ENCODE data around the gene NRXN3. TPM values are rescaled to one million over a fixed set of nuclear protein-coding genes. Genes with fewer than 3 reads are reported as not detected.

The NRXN3 gene
- polyA plus RNA-seq, 1 experiment, result 1.1 TPM

GRCh38 chr14:79418649-79419415, 1248.7 kb downstream of the NRXN3 start:
- Histone ChIP-seq H3K27ac (ENCODE audit: low read depth, low read length) (no peak overlapping the region), H3K4me3 (ENCODE audit: low read depth, low read length) (no peak overlapping the region), H3K9me3 (ENCODE audit: control insufficient read depth, insufficient read depth, low read length) (no peaks in the 10 kb centered on the region), H3K27me3 (ENCODE audit: control insufficient read depth, insufficient read depth, low read length) (no peaks in the 10 kb centered on the region)
- POLR2A ChIA-PET, result no interaction called here
- CTCF ChIA-PET, result no interaction called here
- no peak for TF ChIP-seq CTCF (IDR thresholded peaks at IDR 0.05; ENCODE audit: low read depth, low read length)
- DNase-seq (ENCODE audit: low read depth, low spot score), result no peak

GRCh38 chr14:79419571-79420327, 1249.6 kb downstream of the NRXN3 start:
- no peak for TF ChIP-seq CTCF (IDR thresholded peaks at IDR 0.05; ENCODE audit: low read depth, low read length)
- no peak for DNase-seq (ENCODE audit: low read depth, low spot score)
- ChIA-PET CTCF (no interaction called here), POLR2A (no interaction called here)
- Histone ChIP-seq H3K27me3 (ENCODE audit: control insufficient read depth, insufficient read depth, low read length) (no peaks in the 10 kb centered on the region), H3K9me3 (ENCODE audit: control insufficient read depth, insufficient read depth, low read length) (no peaks in the 10 kb centered on the region), H3K4me3 (ENCODE audit: low read depth, low read length) (no peak overlapping the region), H3K27ac (ENCODE audit: low read depth, low read length) (no peak overlapping the region)

GRCh38 chr14:79420725-79421124, 1250.6 kb downstream of the NRXN3 start:
- Histone ChIP-seq H3K9me3 (ENCODE audit: control insufficient read depth, insufficient read depth, low read length) (no peaks in the 10 kb centered on the region), H3K4me3 (ENCODE audit: low read depth, low read length) (no peak overlapping the region), H3K27me3 (ENCODE audit: control insufficient read depth, insufficient read depth, low read length) (no peaks in the 10 kb centered on the region), H3K27ac (ENCODE audit: low read depth, low read length) (no peak overlapping the region)
- ChIA-PET POLR2A (no interaction called here), CTCF (no interaction called here)
- DNase-seq (ENCODE audit: low read depth, low spot score), result no peak
- TF ChIP-seq CTCF (IDR thresholded peaks at IDR 0.05; ENCODE audit: low read depth, low read length), result no peak

- Histone ChIP-seq H3K27ac (ENCODE audit: low read depth, low read length) (no peak overlapping the region), H3K4me3 (ENCODE audit: low read depth, low read length) (no peak overlapping the region), H3K9me3 (ENCODE audit: control insufficient read depth, insufficient read depth, low read length) (no peaks in the 10 kb centered on the region), H3K27me3 (ENCODE audit: control insufficient read depth, insufficient read depth, low read length) (no peaks in the 10 kb centered on the region)
- DNase-seq (ENCODE audit: low read depth, low spot score), result no peak
- no peak for TF ChIP-seq CTCF (IDR thresholded peaks at IDR 0.05; ENCODE audit: low read depth, low read length)
- ChIA-PET POLR2A (interaction anchor here (0.5 kb wide), 1 partner anchor 323 kb away, joined by 3 read pairs; no protein-coding TSS in a partner anchor), CTCF (no interaction called here)
These were observed 1251.6 kb downstream of the NRXN3 start for GRCh38 chr14:79421811-79422210.

- no peak overlapping the region for H3K27ac ChIP-seq (ENCODE audit: low read depth, low read length)
- CTCF ChIA-PET, result no interaction called here
- peak; percentile 15 for DNase-seq (ENCODE audit: low read depth, low spot score)
- TF ChIP-seq CTCF (IDR thresholded peaks at IDR 0.05; ENCODE audit: low read depth, low read length), result no peak
- no peak overlapping the region for H3K4me3 ChIP-seq (ENCODE audit: low read depth, low read length)
- H3K9me3 ChIP-seq (ENCODE audit: control insufficient read depth, insufficient read depth, low read length), result no peaks in the 10 kb centered on the region
- H3K27me3 ChIP-seq (ENCODE audit: control insufficient read depth, insufficient read depth, low read length), result no peaks in the 10 kb centered on the region
- POLR2A ChIA-PET, result no interaction called here
These were observed 1254.3 kb downstream of the NRXN3 start for GRCh38 chr14:79424462-79424861.

All from AG04450 (cell line).